Activated CD4-positive, alpha-beta memory T cell treated with anti-CD3 and anti-CD28 coated beads for 36 hours (primary cell): ENCODE measurements around the gene SMIM29. TPM values are rescaled to one million over a fixed set of nuclear protein-coding genes. Genes with fewer than 3 reads are reported as not detected.
"Not testable (repeated sequence)": the region's sequence is repeated elsewhere in the genome, so short reads cannot be mapped to it uniquely, and the experiment has no call there.

Source experiments
- CTCF ChIA-PET: fragments of 350-600 bp; sonication (Branson Sonifier 250); formaldehyde crosslinking; loops from one replicate; lab custom pipeline; 2021; ENCODE audit warnings: antibody characterized with exemption, inconsistent platforms; lab: Charles Lee
- POLR2A ChIA-PET: fragments of 350-600 bp; sonication (Branson Sonifier 250); formaldehyde crosslinking; loops from one replicate; lab custom pipeline; 2021; ENCODE audit warnings: antibody characterized with exemption; lab: Charles Lee
- DNase-seq: peaks from one replicate; pipeline ENCODE4 v3.0.0-alpha.2; 2020
- H3K27ac Mint-ChIP-seq: one replicate; pipeline ENCODE4 v1.8.0; 2021; ENCODE audit warnings: mixed read lengths
- H3K27me3 Mint-ChIP-seq: one replicate; pipeline ENCODE4 v1.8.0; 2021; ENCODE audit warnings: mixed read lengths
- H3K36me3 Mint-ChIP-seq: one replicate; pipeline ENCODE4 v1.8.0; 2021; ENCODE audit warnings: mixed read lengths
- H3K4me1 Mint-ChIP-seq: one replicate; pipeline ENCODE4 v1.8.0; 2021; ENCODE audit warnings: low read depth, mixed read lengths
- H3K4me3 Mint-ChIP-seq: one replicate; pipeline ENCODE4 v1.8.0; 2021; ENCODE audit warnings: mild to moderate bottlenecking, mixed read lengths
- H3K9me3 Mint-ChIP-seq: one replicate; pipeline ENCODE4 v1.8.0; 2021; ENCODE audit warnings: mixed read lengths
- intact Hi-C: fragments of 100-400 bp; cut with micrococcal nuclease; formaldehyde crosslinking; loops from one replicate; pipeline ENCODE4 v1.15.1; 2023
- total RNA-seq, 2 experiments: library from RNA; stranded (reverse); gene quantifications; one replicate each; pipeline ENCODE4 v1.2.3, GENCODE V29; 2021

The SMIM29 gene
- total RNA-seq, 2 experiments from 2014 or later: 22.4 to 25.2 TPM

GRCh38 chr6:34276881-34277762, 28.3 kb upstream of the SMIM29 start:
- no peak for DNase-seq
- H3K9me3 Mint-ChIP-seq: no peaks in the 10 kb centered on the region
- no peak overlapping the region for H3K4me3 Mint-ChIP-seq
- POLR2A ChIA-PET: no interaction called here
- H3K36me3 Mint-ChIP-seq: peaks cover 4% of the 10 kb centered on the region
- CTCF ChIA-PET: interaction anchor here (1.0 to 3.4 kb wide), 2 partner anchors 27 to 81 kb away, joined by 3 to 10 read pairs; no protein-coding TSS in a partner anchor
- no peak overlapping the region for H3K27ac Mint-ChIP-seq
- no peaks in the 10 kb centered on the region for H3K27me3 Mint-ChIP-seq
- intact Hi-C loops: no loop called here
- H3K4me1 Mint-ChIP-seq: peaks cover 2% of the 10 kb centered on the region

- intact Hi-C loops: no loop called here
- Mint-ChIP-seq H3K27me3 (no peaks in the 10 kb centered on the region), H3K36me3 (peaks cover 4% of the 10 kb centered on the region), H3K4me3 (no peak overlapping the region), H3K4me1 (peaks cover 2% of the 10 kb centered on the region), H3K27ac (no peak overlapping the region), H3K9me3 (no peaks in the 10 kb centered on the region)
- CTCF ChIA-PET: interaction anchor here (3.4 kb wide), 1 partner anchor 27 kb away, joined by 10 read pairs; no protein-coding TSS in a partner anchor
- no peak for DNase-seq
- POLR2A ChIA-PET: no interaction called here
These were observed 27.4 kb upstream of the SMIM29 start for GRCh38 chr6:34276191-34276590.

- Mint-ChIP-seq H3K36me3 (peaks cover 4% of the 10 kb centered on the region), H3K27me3 (no peaks in the 10 kb centered on the region), H3K9me3 (no peaks in the 10 kb centered on the region), H3K4me3 (no peak overlapping the region), H3K27ac (no peak overlapping the region), H3K4me1 (peaks cover 2% of the 10 kb centered on the region)
- DNase-seq: no peak
- POLR2A ChIA-PET: no interaction called here
- intact Hi-C loops: no loop called here
- CTCF ChIA-PET: interaction anchor here (0.9 to 3.4 kb wide), 2 partner anchors 26 to 220 kb away, joined by 3 to 10 read pairs; no protein-coding TSS in a partner anchor
These were observed 26.5 kb upstream of the SMIM29 start for GRCh38 chr6:34275128-34275804.

GRCh38 chr6:34274129-34274528, 25.3 kb upstream of the SMIM29 start:
- Mint-ChIP-seq H3K27me3 (no peaks in the 10 kb centered on the region), H3K36me3 (no peaks in the 10 kb centered on the region), H3K4me3 (no peak overlapping the region), H3K4me1 (peaks cover 6% of the 10 kb centered on the region), H3K27ac (no peak overlapping the region), H3K9me3 (no peaks in the 10 kb centered on the region)
- DNase-seq: no peak
- intact Hi-C loops: no loop called here
- POLR2A ChIA-PET: no interaction called here
- CTCF ChIA-PET: no interaction called here

GRCh38 chr6:34273242-34273805, 24.5 kb upstream of the SMIM29 start:
- Mint-ChIP-seq H3K4me1 (peaks cover 6% of the 10 kb centered on the region), H3K36me3 (no peaks in the 10 kb centered on the region), H3K9me3 (no peaks in the 10 kb centered on the region), H3K27ac (no peak overlapping the region), H3K27me3 (no peaks in the 10 kb centered on the region), H3K4me3 (no peak overlapping the region)
- POLR2A ChIA-PET: no interaction called here
- CTCF ChIA-PET: interaction anchor here (0.6 to 0.8 kb wide), 2 partner anchors 16 to 616 kb away, joined by 3 read pairs; partner anchors contain the start of gene ANKS1A
- DNase-seq: no peak
- intact Hi-C loops: no loop called here

GRCh38 chr6:34272013-34272926, 23.5 kb upstream of the SMIM29 start:
- peaks cover 6% of the 10 kb centered on the region for H3K4me1 Mint-ChIP-seq
- no peaks in the 10 kb centered on the region for H3K36me3 Mint-ChIP-seq
- ChIA-PET CTCF (no interaction called here), POLR2A (no interaction called here)
- intact Hi-C loops: no loop called here
- no peak overlapping the region for H3K27ac Mint-ChIP-seq
- DNase-seq: no peak
- H3K4me3 Mint-ChIP-seq: no peak overlapping the region
- H3K9me3 Mint-ChIP-seq: no peaks in the 10 kb centered on the region
- no peaks in the 10 kb centered on the region for H3K27me3 Mint-ChIP-seq

- intact Hi-C loops, H3K27me3 Mint-ChIP-seq, H3K36me3 Mint-ChIP-seq, CTCF ChIA-PET, POLR2A ChIA-PET, H3K9me3 Mint-ChIP-seq, H3K4me3 Mint-ChIP-seq, H3K4me1 Mint-ChIP-seq, H3K27ac Mint-ChIP-seq, DNase-seq: not testable (repeated sequence)
These were observed 21.0 kb upstream of the SMIM29 start for GRCh38 chr6:34269658-34270341.

GRCh38 chr6:34269132-34269531, 20.3 kb upstream of the SMIM29 start:
- H3K4me3 Mint-ChIP-seq, intact Hi-C loops, CTCF ChIA-PET, POLR2A ChIA-PET, DNase-seq, H3K4me1 Mint-ChIP-seq, H3K36me3 Mint-ChIP-seq, H3K27ac Mint-ChIP-seq, H3K27me3 Mint-ChIP-seq, H3K9me3 Mint-ChIP-seq: not testable (repeated sequence)

- intact Hi-C loops: no loop called here
- no peaks in the 10 kb centered on the region for H3K27me3 Mint-ChIP-seq
- H3K27ac Mint-ChIP-seq: no peak overlapping the region
- peaks cover 4% of the 10 kb centered on the region for H3K4me1 Mint-ChIP-seq
- DNase-seq: no peak
- H3K4me3 Mint-ChIP-seq: no peak overlapping the region
- CTCF ChIA-PET: interaction anchor here (1.4 kb wide), 1 partner anchor 18 kb away, joined by 3 read pairs; no protein-coding TSS in a partner anchor
- peaks cover 2% of the 10 kb centered on the region for H3K9me3 Mint-ChIP-seq
- POLR2A ChIA-PET: interaction anchor here (0.7 kb wide), 1 partner anchor 265 kb away, joined by 3 read pairs; no protein-coding TSS in a partner anchor
- no peaks in the 10 kb centered on the region for H3K36me3 Mint-ChIP-seq
These were observed 18.9 kb upstream of the SMIM29 start for GRCh38 chr6:34267746-34268145.

- H3K27ac Mint-ChIP-seq, H3K27me3 Mint-ChIP-seq, CTCF ChIA-PET, DNase-seq, H3K4me3 Mint-ChIP-seq, POLR2A ChIA-PET, H3K36me3 Mint-ChIP-seq, H3K4me1 Mint-ChIP-seq, H3K9me3 Mint-ChIP-seq, intact Hi-C loops: not testable (repeated sequence)
These were observed 14.7 kb upstream of the SMIM29 start for GRCh38 chr6:34263484-34263883.
